A549 treated with CpdA at 1 μM for 4 hours (cell line): ENCODE results near the gene SH3BP5. TPM values are rescaled to one million over a fixed set of nuclear protein-coding genes. Genes with fewer than 3 reads are reported as not detected.

ENCODE experiments used
- total RNA-seq: library from RNA; stranded (reverse); fragments of 200-300 nt; extraction: Qiagen RNA extraction; gene quantifications from 5 replicates; pipeline ENCODE4 v1.2.3, GENCODE V29; 2022; ENCODE audit warnings: low read depth

The SH3BP5 gene, protein sequence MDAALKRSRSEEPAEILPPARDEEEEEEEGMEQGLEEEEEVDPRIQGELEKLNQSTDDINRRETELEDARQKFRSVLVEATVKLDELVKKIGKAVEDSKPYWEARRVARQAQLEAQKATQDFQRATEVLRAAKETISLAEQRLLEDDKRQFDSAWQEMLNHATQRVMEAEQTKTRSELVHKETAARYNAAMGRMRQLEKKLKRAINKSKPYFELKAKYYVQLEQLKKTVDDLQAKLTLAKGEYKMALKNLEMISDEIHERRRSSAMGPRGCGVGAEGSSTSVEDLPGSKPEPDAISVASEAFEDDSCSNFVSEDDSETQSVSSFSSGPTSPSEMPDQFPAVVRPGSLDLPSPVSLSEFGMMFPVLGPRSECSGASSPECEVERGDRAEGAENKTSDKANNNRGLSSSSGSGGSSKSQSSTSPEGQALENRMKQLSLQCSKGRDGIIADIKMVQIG
- 20.8 to 22.4 TPM (median 21.3 TPM) in 5 replicates for total RNA-seq

DNA sequence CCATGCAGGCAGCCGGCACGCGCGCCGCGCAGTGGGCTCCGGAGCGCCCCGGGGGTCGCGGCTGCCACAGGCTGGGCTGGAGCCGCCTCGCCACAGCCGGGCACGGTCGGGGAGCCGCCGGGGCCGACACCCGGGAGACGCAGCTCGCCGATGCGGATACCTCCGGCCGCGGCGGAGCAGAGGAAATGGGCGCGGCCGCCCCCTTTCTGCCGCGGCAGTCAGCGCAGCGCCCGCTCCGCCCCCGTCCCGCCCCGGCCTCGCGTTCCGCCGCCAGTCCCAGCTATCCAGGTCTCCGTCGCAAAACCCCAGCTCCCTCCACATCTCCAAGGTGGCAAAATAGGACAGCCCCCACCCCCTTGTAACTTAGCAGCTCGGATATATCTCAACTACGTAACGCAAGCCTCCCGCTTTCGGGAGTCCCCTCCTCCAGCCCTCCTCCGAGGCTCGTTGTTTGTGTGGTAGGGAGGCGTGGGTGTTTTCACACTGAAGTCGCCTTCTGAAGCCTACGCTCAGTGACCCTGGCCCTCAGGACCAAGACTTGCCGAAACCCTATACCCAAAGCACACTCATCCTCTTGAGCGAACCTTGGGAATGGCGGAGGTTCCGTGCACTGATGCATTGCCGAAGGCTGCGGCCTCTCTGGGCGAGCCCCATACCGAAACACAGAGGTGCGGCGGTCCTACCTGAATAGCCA lies at the start of gene SH3BP5:
SH3BP5 (minus strand) TSS at position 182 of the 694 bp plus-strand sequence; CDS start at position 4, 178 bp downstream.

DNA sequence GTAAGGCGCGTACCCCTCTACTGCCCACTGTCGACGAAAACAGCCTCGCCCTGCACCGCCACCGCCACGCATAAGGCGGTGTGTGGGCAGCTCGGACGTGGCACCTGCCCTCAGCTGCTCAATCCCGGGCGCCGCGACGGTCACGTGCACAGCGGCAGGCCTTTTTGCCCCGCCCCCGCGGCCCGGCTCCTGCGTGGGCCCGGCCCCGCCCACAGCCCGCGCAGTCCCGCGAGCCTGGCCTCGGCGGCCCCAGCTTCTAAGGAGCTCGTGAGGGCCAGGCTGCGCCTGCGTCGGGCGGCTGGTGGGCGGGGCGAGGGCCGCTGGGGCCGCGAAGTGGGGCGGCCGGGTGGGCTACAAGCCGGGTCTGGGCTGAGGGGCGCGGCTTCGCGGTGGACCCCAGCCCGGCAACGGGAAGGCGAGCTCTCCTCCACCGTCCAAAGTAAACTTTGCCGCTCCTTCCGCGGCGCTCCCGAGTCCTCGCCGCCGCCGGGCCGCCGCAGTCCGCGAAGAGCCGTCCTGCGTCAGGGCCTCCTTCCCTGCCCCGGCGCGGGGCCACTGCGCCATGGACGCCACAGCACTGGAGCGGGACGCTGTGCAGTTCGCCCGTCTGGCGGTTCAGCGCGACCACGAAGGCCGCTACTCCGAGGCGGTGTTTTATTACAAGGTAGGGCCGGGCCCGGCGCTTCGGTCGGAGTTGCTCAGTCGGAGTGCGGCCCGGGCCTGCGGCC lies 126.3 kb downstream of the SH3BP5 start, which contains the start of gene CAPN7:
CAPN7 (plus strand) TSS at position 313 of the 728 bp plus-strand sequence; CDS start at position 563, 250 bp downstream.

Other genes starting within 250 kb of the SH3BP5 start
- 9.2 to 11.0 TPM (median 9.9 TPM) in 5 replicates for gene RBSN, start 233.4 kb downstream of the SH3BP5 start, total RNA-seq
- 20.1 to 31.9 TPM (median 23.8 TPM) in 5 replicates for gene CAPN7, start 126.3 kb downstream of the SH3BP5 start, total RNA-seq
- 26.5 to 33.6 TPM (median 27.9 TPM) in 5 replicates for gene METTL6, start 95.0 kb upstream of the SH3BP5 start, total RNA-seq
- 13.3 to 18.1 TPM (median 15.1 TPM) in 5 replicates for gene EAF1, start 95.0 kb upstream of the SH3BP5 start, total RNA-seq
- 0.28 to 0.53 TPM (median 0.36 TPM) in 5 replicates for gene COLQ, start 189.1 kb upstream of the SH3BP5 start, total RNA-seq